IPS-15b (cell line): ENCODE results near the gene DGKG.

Source experiments
- H3K27me3 ChIP-seq: one replicate; pipeline ENCODE4 v1.6.1; 2013; ENCODE audit warnings: low read length; ENCODE audit not compliant: control insufficient read depth, insufficient read depth
- H3K36me3 ChIP-seq: one replicate; pipeline ENCODE4 v1.6.1; 2013; ENCODE audit warnings: low read length; ENCODE audit not compliant: control insufficient read depth, insufficient read depth
- H3K4me1 ChIP-seq: one replicate; pipeline ENCODE4 v1.6.1; 2013; ENCODE audit warnings: mild to moderate bottlenecking, low read length; ENCODE audit not compliant: control insufficient read depth, insufficient read depth
- H3K4me3 ChIP-seq: one replicate; pipeline ENCODE4 v1.5.1; 2013; ENCODE audit warnings: low read depth, low read length
- H3K9ac ChIP-seq: one replicate; pipeline ENCODE4 v1.6.1; 2013; ENCODE audit warnings: low read depth, mild to moderate bottlenecking, low read length
- H3K9me3 ChIP-seq: one replicate; pipeline ENCODE4 v1.6.1; 2013; ENCODE audit warnings: mild to moderate bottlenecking, low read length; ENCODE audit not compliant: control insufficient read depth, insufficient read depth

Gene DGKG

GRCh38 chr3:186314896-186315295 lies 47.1 kb downstream of the DGKG start:
- H3K36me3 ChIP-seq: no peaks in the 10 kb centered on the region
- H3K4me3 ChIP-seq: no peak overlapping the region
- H3K4me1 ChIP-seq: no peaks in the 10 kb centered on the region
- H3K27me3 ChIP-seq: no peaks in the 10 kb centered on the region
- H3K9me3 ChIP-seq: no peaks in the 10 kb centered on the region
- H3K9ac ChIP-seq: no peak overlapping the region

- no peaks in the 10 kb centered on the region for H3K9me3 ChIP-seq
- H3K9ac ChIP-seq: no peak overlapping the region
- H3K27me3 ChIP-seq: no peaks in the 10 kb centered on the region
- no peak overlapping the region for H3K4me3 ChIP-seq
- H3K4me1 ChIP-seq: no peaks in the 10 kb centered on the region
- H3K36me3 ChIP-seq: no peaks in the 10 kb centered on the region
Measured at GRCh38 chr3:186311441-186311840, 50.6 kb downstream of the DGKG start.

- Histone ChIP-seq H3K4me1 (peaks cover 4% of the 10 kb centered on the region), H3K27me3 (no peaks in the 10 kb centered on the region), H3K9ac (no peak overlapping the region), H3K36me3 (no peaks in the 10 kb centered on the region), H3K9me3 (no peaks in the 10 kb centered on the region), H3K4me3 (no peak overlapping the region)
Measured at GRCh38 chr3:186308549-186308948, 53.5 kb downstream of the DGKG start.

- no peaks in the 10 kb centered on the region for H3K27me3 ChIP-seq
- no peaks in the 10 kb centered on the region for H3K36me3 ChIP-seq
- peaks cover 4% of the 10 kb centered on the region for H3K4me1 ChIP-seq
- H3K9me3 ChIP-seq: no peaks in the 10 kb centered on the region
- H3K4me3 ChIP-seq: no peak overlapping the region
- H3K9ac ChIP-seq: no peak overlapping the region
Measured at GRCh38 chr3:186307594-186308221, 54.3 kb downstream of the DGKG start.

GRCh38 chr3:186305286-186305685 lies 56.7 kb downstream of the DGKG start:
- Histone ChIP-seq H3K9ac (no peak overlapping the region), H3K9me3 (no peaks in the 10 kb centered on the region), H3K4me1 (peaks cover 4% of the 10 kb centered on the region), H3K4me3 (no peak overlapping the region), H3K36me3 (no peaks in the 10 kb centered on the region), H3K27me3 (no peaks in the 10 kb centered on the region)

GRCh38 chr3:186303965-186304364 lies 58.1 kb downstream of the DGKG start:
- Histone ChIP-seq H3K4me3 (no peak overlapping the region), H3K27me3 (peaks cover 2% of the 10 kb centered on the region), H3K9ac (no peak overlapping the region), H3K36me3 (no peaks in the 10 kb centered on the region), H3K9me3 (no peaks in the 10 kb centered on the region), H3K4me1 (peaks cover 4% of the 10 kb centered on the region)

GRCh38 chr3:186299327-186299726 lies 62.7 kb downstream of the DGKG start:
- H3K36me3 ChIP-seq: no peaks in the 10 kb centered on the region
- peaks cover 5% of the 10 kb centered on the region for H3K27me3 ChIP-seq

GRCh38 chr3:186298876-186299275 lies 63.2 kb downstream of the DGKG start:
- H3K9me3 ChIP-seq: no peaks in the 10 kb centered on the region

More at GRCh38 chr3:186299327-186299726, 62.7 kb downstream of the DGKG start:
- Histone ChIP-seq H3K4me1 (peaks cover 3% of the 10 kb centered on the region), H3K4me3 (no peak overlapping the region), H3K9me3 (no peaks in the 10 kb centered on the region), H3K9ac (no peak overlapping the region)

GRCh38 chr3:186290796-186291195 lies 71.2 kb downstream of the DGKG start:
- Histone ChIP-seq H3K4me1 (no peaks in the 10 kb centered on the region), H3K9ac (no peak overlapping the region), H3K9me3 (no peaks in the 10 kb centered on the region)

More at GRCh38 chr3:186298876-186299275, 63.2 kb downstream of the DGKG start:
- Histone ChIP-seq H3K36me3 (no peaks in the 10 kb centered on the region), H3K4me1 (no peaks in the 10 kb centered on the region), H3K9ac (no peak overlapping the region), H3K27me3 (peaks cover 5% of the 10 kb centered on the region), H3K4me3 (no peak overlapping the region)

GRCh38 chr3:186287711-186288110 lies 74.3 kb downstream of the DGKG start:
- Histone ChIP-seq H3K27me3 (no peaks in the 10 kb centered on the region), H3K4me3 (no peak overlapping the region), H3K9ac (no peak overlapping the region), H3K9me3 (no peaks in the 10 kb centered on the region), H3K4me1 (no peaks in the 10 kb centered on the region), H3K36me3 (no peaks in the 10 kb centered on the region)

More at GRCh38 chr3:186290796-186291195, 71.2 kb downstream of the DGKG start:
- H3K27me3 ChIP-seq: no peaks in the 10 kb centered on the region
- no peaks in the 10 kb centered on the region for H3K36me3 ChIP-seq
- no peak overlapping the region for H3K4me3 ChIP-seq

- Histone ChIP-seq H3K4me3 (no peak overlapping the region), H3K4me1 (no peaks in the 10 kb centered on the region), H3K36me3 (no peaks in the 10 kb centered on the region), H3K9ac (no peak overlapping the region), H3K27me3 (no peaks in the 10 kb centered on the region), H3K9me3 (no peaks in the 10 kb centered on the region)
Measured at GRCh38 chr3:186286114-186286513, 75.9 kb downstream of the DGKG start.

- no peak overlapping the region for H3K4me3 ChIP-seq
- no peak overlapping the region for H3K9ac ChIP-seq
- H3K4me1 ChIP-seq: no peaks in the 10 kb centered on the region
- no peaks in the 10 kb centered on the region for H3K9me3 ChIP-seq
- H3K36me3 ChIP-seq: no peaks in the 10 kb centered on the region
- H3K27me3 ChIP-seq: no peaks in the 10 kb centered on the region
Measured at GRCh38 chr3:186284661-186285060, 77.4 kb downstream of the DGKG start.
